Calu3 (cell line): Measurements from ENCODE around the gene KIF16B. TPM values are rescaled to one million over a fixed set of nuclear protein-coding genes. Genes with fewer than 3 reads are reported as not detected.

Source experiments
- BruUV-seq: library from RNA; stranded (reverse); fragments of 400-500 nt; replicated peaks from 2 replicates; lab custom pipeline; 2021; lab: Mats Ljungman, UMichigan
- CTCF ChIA-PET: fragments of 300-600 bp; sonication (Branson Sonifier 250); formaldehyde crosslinking; loops from one replicate; lab custom pipeline; 2022; ENCODE audit warnings: antibody characterized with exemption; lab: Charles Lee
- DNase-seq: peaks from one replicate; pipeline ENCODE4 v3.0.0; 2022
- H3K27ac Mint-ChIP-seq: one replicate; pipeline ENCODE4 v1.8.0; 2022; ENCODE audit warnings: mixed read lengths; ENCODE audit not compliant: unreplicated experiment
- H3K27me3 Mint-ChIP-seq: one replicate; pipeline ENCODE4 v1.8.0; 2022; ENCODE audit warnings: mixed read lengths; ENCODE audit not compliant: unreplicated experiment
- H3K36me3 Mint-ChIP-seq: one replicate; pipeline ENCODE4 v1.8.0; 2022; ENCODE audit warnings: mild to moderate bottlenecking, moderate library complexity, mixed read lengths; ENCODE audit not compliant: insufficient read depth, unreplicated experiment
- H3K4me1 Mint-ChIP-seq: one replicate; pipeline ENCODE4 v1.8.0; 2022; ENCODE audit warnings: mild to moderate bottlenecking, low read depth, mixed read lengths; ENCODE audit not compliant: unreplicated experiment
- H3K4me3 Mint-ChIP-seq: one replicate; pipeline ENCODE4 v1.8.0; 2022; ENCODE audit warnings: mild to moderate bottlenecking, low read depth, moderate library complexity, mixed read lengths; ENCODE audit not compliant: unreplicated experiment
- H3K9me3 Mint-ChIP-seq: one replicate; pipeline ENCODE4 v1.8.0; 2022; ENCODE audit warnings: low read depth, mixed read lengths; ENCODE audit not compliant: unreplicated experiment
- CTCF ChIP-seq: fragments of 200-600 bp; IDR thresholded peaks from one replicate; pipeline ENCODE4 v1.8.0; 2022; ENCODE audit warnings: antibody characterized with exemption; ENCODE audit not compliant: unreplicated experiment
- intact Hi-C: fragments of 100-400 bp; cut with micrococcal nuclease; formaldehyde crosslinking; loops from one replicate; pipeline ENCODE4 v1.10.0; 2022; ENCODE audit not compliant: unreplicated experiment
- total RNA-seq: library from RNA; stranded (reverse); gene quantifications from 2 replicates; pipeline ENCODE4 v1.2.3, GENCODE V29; 2022

Gene KIF16B
- total RNA-seq, 1 experiment from 2014 or later = 4.3 TPM

DNA sequence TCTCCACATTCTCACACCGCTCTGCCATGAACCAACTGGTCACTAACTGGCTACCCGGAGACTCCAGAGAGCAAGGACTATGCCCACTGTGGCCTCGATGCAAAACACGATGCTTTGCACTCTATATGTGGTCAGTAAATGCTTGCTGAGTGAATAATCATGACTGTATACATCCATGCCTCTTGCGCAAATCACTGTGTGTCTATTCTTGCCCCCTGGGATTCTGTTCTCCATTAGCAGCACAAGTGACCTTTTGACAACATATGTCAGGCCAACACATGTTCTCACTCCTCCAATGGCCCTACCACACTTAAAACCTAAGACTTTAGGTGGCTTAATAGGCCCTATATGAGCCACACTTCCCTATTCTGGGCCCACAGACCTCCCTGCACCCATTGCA lies 16.9 kb downstream of the KIF16B start:
- DNase-seq = no peak
- TF ChIP-seq CTCF = no peak
- Mint-ChIP-seq H3K4me1 (no peaks in the 10 kb centered on the region), H3K27me3 (no peaks in the 10 kb centered on the region), H3K9me3 (no peaks in the 10 kb centered on the region), H3K27ac (no peak overlapping the region), H3K36me3 (peaks cover 4% of the 10 kb centered on the region), H3K4me3 (no peak overlapping the region)
- BruUV-seq = no TSS peak
- CTCF ChIA-PET = no interaction called here
- intact Hi-C loops = no loop called here

- DNase-seq = no peak
- no TSS peak for BruUV-seq
- H3K36me3 Mint-ChIP-seq = peaks cover 4% of the 10 kb centered on the region
- H3K27me3 Mint-ChIP-seq = no peaks in the 10 kb centered on the region
- H3K4me3 Mint-ChIP-seq = no peak overlapping the region
- no peak for TF ChIP-seq CTCF
- CTCF ChIA-PET = no interaction called here
- no peak overlapping the region for H3K27ac Mint-ChIP-seq
- H3K9me3 Mint-ChIP-seq = no peaks in the 10 kb centered on the region
- intact Hi-C loops = no loop called here
- no peaks in the 10 kb centered on the region for H3K4me1 Mint-ChIP-seq
Observed at GRCh38 chr20:16555754-16556153, 17.5 kb downstream of the KIF16B start.

GRCh38 chr20:16554766-16555543 lies 18.3 kb downstream of the KIF16B start:
- no peaks in the 10 kb centered on the region for H3K4me1 Mint-ChIP-seq
- BruUV-seq = no TSS peak
- CTCF ChIA-PET = no interaction called here
- peaks cover 4% of the 10 kb centered on the region for H3K36me3 Mint-ChIP-seq
- H3K27me3 Mint-ChIP-seq = no peaks in the 10 kb centered on the region
- DNase-seq = no peak
- intact Hi-C loops = no loop called here
- no peak overlapping the region for H3K4me3 Mint-ChIP-seq
- no peak for TF ChIP-seq CTCF
- H3K9me3 Mint-ChIP-seq = no peaks in the 10 kb centered on the region
- no peak overlapping the region for H3K27ac Mint-ChIP-seq

DNA sequence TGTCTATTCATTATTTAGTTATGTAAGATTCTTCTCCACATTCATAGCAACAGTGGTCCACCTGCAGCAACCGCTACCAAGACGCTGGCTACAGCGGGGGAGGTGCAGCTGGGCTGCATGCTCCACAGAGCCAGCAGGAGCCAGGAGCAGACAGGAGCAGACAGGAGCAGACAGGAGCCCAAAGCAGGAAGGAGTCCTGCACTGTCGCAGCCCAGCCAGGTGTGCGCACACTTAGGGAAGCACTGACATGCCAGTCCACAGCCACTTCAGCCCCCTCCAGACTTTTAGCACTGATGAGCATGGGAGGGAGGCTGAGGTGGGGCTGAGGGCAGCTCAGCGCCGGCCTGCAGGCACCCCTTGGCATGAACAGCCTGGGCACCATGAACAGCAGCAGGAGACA lies 19.6 kb downstream of the KIF16B start:
- CTCF ChIA-PET = no interaction called here
- H3K9me3 Mint-ChIP-seq = no peaks in the 10 kb centered on the region

More for the DNA sequence above, 19.6 kb downstream of the KIF16B start:
- no peak for DNase-seq
- Mint-ChIP-seq H3K27ac (no peak overlapping the region), H3K27me3 (no peaks in the 10 kb centered on the region), H3K4me3 (no peak overlapping the region), H3K36me3 (peaks cover 4% of the 10 kb centered on the region), H3K4me1 (no peaks in the 10 kb centered on the region)
- TF ChIP-seq CTCF = no peak
- intact Hi-C loops = no loop called here
- no TSS peak for BruUV-seq
